Esophagus squamous epithelium (tissue), 5 donors: ENCODE results near the gene JARID2. TPM values are rescaled to one million over a fixed set of nuclear protein-coding genes. Genes with fewer than 3 reads are reported as not detected.

Source experiments
- DNase-seq: peaks from one replicate; lab custom pipeline; 2025; lab: John Stamatoyannopoulos, UW
- H3K27ac ChIP-seq, 4 donors: fragments of 200-600 bp; sonication (generic); one replicate each; pipeline ENCODE4 v1.5.1; 2016 to 2019; ENCODE audit warnings: mild to moderate bottlenecking in 1 of 4
- H3K27me3 ChIP-seq, 4 donors: fragments of 200-600 bp; sonication (generic); 1 replicate in 3 of 4; 2 replicates in 1 of 4; pipeline versions ENCODE4 v1.5.1 to v1.6.0; 2017 to 2021; ENCODE audit warnings: antibody characterized with exemption in 1 of 4
- H3K36me3 ChIP-seq, 3 donors: fragments of 200-600 bp; sonication (generic); one replicate each; pipeline ENCODE4 v1.5.1; 2016 to 2019
- H3K4me1 ChIP-seq, 3 donors: fragments of 200-600 bp; sonication (generic); one replicate each; pipeline ENCODE4 v1.5.1; 2017 to 2019
- H3K4me3 ChIP-seq, 4 donors: fragments of 200-600 bp; sonication (generic); 1 replicate in 3 of 4; 2 replicates in 1 of 4; pipeline ENCODE4 v1.5.1; 2016 to 2019; ENCODE audit warnings: mild to moderate bottlenecking in 2 of 4, moderate library complexity in 1 of 4
- H3K9me3 ChIP-seq, 3 donors: fragments of 200-600 bp; sonication (generic); one replicate each; pipeline ENCODE4 v1.5.1; 2016 to 2019
- POLR2A ChIP-seq, 4 donors: fragments of 450-650 bp; IDR thresholded peaks; one replicate each; pipeline ENCODE4 v1.6.1; 2017; ENCODE audit warnings: antibody characterized with exemption in 4 of 4, mild to moderate bottlenecking in 4 of 4, moderate library complexity in 3 of 4
- WGBS, 2 donors: methylation state at CpG; one replicate each; pipeline ENCODE4 v1.1.5; 2018; 5-methylcytosine and 5-hydroxymethylcytosine counted together
- intact Hi-C: fragments of 100-400 bp; cut with DNase I; formaldehyde crosslinking; loops from one replicate; pipeline ENCODE4 v1.15.0; 2022
- total RNA-seq, 4 donors: library from RNA; depleted of rRNA; stranded (reverse); fragments of >200 nt; gene quantifications; one replicate each; pipeline ENCODE4 v1.1.0, GENCODE V29; 2016
- TF ChIP-seq, protein P1 (sequence below), 6 experiments: fragments of 450-650 bp in 4 of 6; fragments of 200-600 bp in 2 of 6; sonication (generic) in 2 of 6; IDR thresholded peaks; one replicate each; pipeline ENCODE4 v1.5.1; 2016 to 2019; ENCODE audit warnings: antibody characterized with exemption in 6 of 6, mild to moderate bottlenecking in 4 of 6, moderate library complexity in 4 of 6
- donor health status: DM: yes; HTN: yes; CAD: no.

The JARID2 gene
- total RNA-seq, 4 donors from 2014 or later, result 13.3 to 19.6 (median 16.3) TPM

DNA sequence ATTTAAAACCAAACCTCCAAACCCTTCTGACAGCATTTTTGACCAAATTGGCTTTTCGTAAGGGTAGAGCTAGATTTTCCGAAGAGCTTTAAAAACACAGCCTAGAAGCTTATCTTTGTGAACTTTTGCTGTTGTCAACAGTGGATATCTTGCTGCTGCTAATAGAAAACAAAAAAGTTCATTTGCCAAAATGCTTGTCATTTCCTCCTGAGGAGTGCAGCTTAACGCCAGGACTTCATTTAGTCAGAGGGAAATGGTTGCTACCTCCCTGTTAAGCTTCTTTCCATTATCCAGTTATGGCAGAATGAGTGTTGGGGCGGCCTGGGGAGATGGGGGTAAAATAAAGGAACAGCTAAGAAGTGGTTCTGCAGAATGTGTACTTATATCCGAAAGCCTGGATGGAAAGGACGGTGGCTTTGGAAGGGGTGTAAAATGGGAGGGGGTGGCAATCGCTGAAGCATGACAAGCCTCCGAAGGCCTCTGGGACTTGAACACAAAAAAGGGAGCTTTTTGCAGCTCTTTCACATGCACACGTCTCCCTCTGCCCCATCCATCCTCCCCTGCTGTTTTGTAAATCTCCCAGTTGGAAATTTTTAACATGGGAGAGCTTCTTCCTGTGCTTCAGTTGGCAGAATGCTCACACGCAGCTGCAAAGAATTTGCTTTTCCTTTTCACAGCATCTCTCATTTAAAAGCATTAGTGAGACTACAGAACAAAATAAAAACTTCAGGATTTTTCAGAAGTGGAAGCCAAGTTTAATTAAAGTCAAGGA, 22.5 kb downstream of the JARID2 start:
- Histone ChIP-seq H3K4me3 (no peak overlapping the region), H3K4me1 (peaks cover 6 to 74% (median 36%) of the 10 kb centered on the region in 3 donors), H3K36me3 (no peaks in the 10 kb centered on the region), H3K9me3 (no peaks in the 10 kb centered on the region), H3K27me3 (no peaks in the 10 kb centered on the region), H3K27ac (peak overlapping the region; percentile 2 to 67 (median 52))
- intact Hi-C loops, result no loop called here
- TF ChIP-seq, protein P1, sequence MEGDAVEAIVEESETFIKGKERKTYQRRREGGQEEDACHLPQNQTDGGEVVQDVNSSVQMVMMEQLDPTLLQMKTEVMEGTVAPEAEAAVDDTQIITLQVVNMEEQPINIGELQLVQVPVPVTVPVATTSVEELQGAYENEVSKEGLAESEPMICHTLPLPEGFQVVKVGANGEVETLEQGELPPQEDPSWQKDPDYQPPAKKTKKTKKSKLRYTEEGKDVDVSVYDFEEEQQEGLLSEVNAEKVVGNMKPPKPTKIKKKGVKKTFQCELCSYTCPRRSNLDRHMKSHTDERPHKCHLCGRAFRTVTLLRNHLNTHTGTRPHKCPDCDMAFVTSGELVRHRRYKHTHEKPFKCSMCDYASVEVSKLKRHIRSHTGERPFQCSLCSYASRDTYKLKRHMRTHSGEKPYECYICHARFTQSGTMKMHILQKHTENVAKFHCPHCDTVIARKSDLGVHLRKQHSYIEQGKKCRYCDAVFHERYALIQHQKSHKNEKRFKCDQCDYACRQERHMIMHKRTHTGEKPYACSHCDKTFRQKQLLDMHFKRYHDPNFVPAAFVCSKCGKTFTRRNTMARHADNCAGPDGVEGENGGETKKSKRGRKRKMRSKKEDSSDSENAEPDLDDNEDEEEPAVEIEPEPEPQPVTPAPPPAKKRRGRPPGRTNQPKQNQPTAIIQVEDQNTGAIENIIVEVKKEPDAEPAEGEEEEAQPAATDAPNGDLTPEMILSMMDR (IDR thresholded peaks at IDR 0.05), result no peak
- TF ChIP-seq POLR2A (IDR thresholded peaks at IDR 0.05), result no peak
- WGBS, 2 donors, result 39 to 42% methylated on average over 10 of the region's 10 CpGs
- no peak for DNase-seq

DNA sequence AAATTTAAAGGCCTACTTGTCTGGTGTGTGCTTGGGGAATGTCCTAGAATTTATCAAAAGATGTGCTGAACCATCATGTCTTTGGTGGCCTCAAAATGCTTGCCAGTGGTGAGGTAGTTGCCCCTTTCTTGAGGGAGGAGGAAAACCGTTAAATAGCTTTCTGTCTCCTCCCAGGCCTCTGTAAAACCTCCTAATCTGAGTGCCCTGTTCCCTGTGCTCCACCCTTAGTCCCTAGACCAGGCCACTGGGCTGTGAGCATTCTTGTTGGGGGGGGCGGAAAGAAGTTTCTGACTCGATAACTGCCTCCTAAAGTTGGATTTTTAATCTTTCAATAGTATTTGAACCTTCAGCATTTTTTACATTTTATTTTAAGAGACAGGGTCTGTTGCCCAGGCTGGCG, 23.1 kb downstream of the JARID2 start:
- Histone ChIP-seq H3K4me1 (peaks cover 6 to 67% (median 36%) of the 10 kb centered on the region in 3 donors), H3K27ac (peak overlapping the region in 3 of 4 donors; percentile 45 to 54 (median 51)), H3K4me3 (no peak overlapping the region), H3K36me3 (no peaks in the 10 kb centered on the region), H3K27me3 (no peaks in the 10 kb centered on the region), H3K9me3 (no peaks in the 10 kb centered on the region)
- 60 to 70% methylated on average over 4 of the region's 4 CpGs for WGBS, 2 donors
- DNase-seq, result no peak
- TF ChIP-seq, protein P1 (IDR thresholded peaks at IDR 0.05), result no peak
- no peak for TF ChIP-seq POLR2A (IDR thresholded peaks at IDR 0.05)
- intact Hi-C loops, result no loop called here

DNA sequence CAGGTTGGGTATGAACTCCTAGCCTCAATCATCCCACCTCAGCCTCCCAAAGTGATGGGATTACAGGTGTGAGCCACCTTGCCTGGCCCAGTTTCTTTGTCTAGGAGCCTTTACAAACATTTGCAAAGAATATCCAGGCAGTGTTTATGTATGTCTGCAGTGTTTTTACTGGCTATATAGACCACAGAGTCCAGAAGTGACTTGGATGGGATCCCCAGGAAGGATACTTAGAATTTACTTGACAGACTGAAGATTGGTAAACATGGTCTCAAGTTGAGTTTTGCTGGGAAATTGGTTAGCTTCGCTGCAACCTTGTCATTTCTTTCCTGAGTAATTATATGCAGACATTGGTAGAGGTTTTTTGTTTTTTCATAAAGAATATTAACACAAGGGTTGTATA, 23.8 kb downstream of the JARID2 start:
- H3K4me3 ChIP-seq, result no peak overlapping the region
- TF ChIP-seq, protein P1 (IDR thresholded peaks at IDR 0.05), result no peak
- no peak for TF ChIP-seq POLR2A (IDR thresholded peaks at IDR 0.05)
- no peak for DNase-seq
- no peaks in the 10 kb centered on the region for H3K27me3 ChIP-seq
- no peaks in the 10 kb centered on the region for H3K9me3 ChIP-seq
- H3K27ac ChIP-seq, result peak overlapping the region in 1 of 4 donors; percentile 54
- no peaks in the 10 kb centered on the region for H3K36me3 ChIP-seq
- 68 to 75% methylated on average over 1 of the region's 1 CpG for WGBS, 2 donors
- H3K4me1 ChIP-seq, result peaks cover 6 to 64% (median 36%) of the 10 kb centered on the region in 3 donors
- intact Hi-C loops, result no loop called here

DNA sequence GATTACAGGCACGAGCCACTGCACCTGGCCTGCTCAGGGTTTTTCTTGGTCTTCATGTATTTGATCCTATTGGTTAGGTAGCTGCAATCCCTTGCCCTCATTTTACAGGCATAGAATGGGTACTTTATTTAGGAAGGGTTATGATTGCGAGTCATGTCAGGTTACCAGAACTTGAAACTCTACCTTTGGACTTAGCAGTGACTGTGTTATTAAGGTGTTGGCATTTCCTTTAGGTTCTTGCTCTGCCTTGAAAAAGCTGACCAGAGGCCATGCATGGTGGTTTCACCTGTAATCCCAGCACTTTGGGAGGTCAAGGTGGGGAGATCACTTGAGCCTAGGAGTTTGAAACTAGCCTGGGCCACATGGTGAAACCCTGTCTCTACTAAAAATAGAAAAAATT, 24.5 kb downstream of the JARID2 start:
- Histone ChIP-seq H3K4me3 (no peak overlapping the region), H3K9me3 (no peaks in the 10 kb centered on the region), H3K27ac (no peak overlapping the region), H3K36me3 (no peaks in the 10 kb centered on the region), H3K27me3 (no peaks in the 10 kb centered on the region), H3K4me1 (peaks cover 4 to 64% (median 35%) of the 10 kb centered on the region in 3 donors)
- no peak for DNase-seq
- whole genome bisulfite sequencing, 2 donors, result 89 to 90% methylated on average over 2 of the region's 2 CpGs
- intact Hi-C loops, result no loop called here
- TF ChIP-seq, protein P1 (IDR thresholded peaks at IDR 0.05), result no peak
- no peak for TF ChIP-seq POLR2A (IDR thresholded peaks at IDR 0.05)

DNA sequence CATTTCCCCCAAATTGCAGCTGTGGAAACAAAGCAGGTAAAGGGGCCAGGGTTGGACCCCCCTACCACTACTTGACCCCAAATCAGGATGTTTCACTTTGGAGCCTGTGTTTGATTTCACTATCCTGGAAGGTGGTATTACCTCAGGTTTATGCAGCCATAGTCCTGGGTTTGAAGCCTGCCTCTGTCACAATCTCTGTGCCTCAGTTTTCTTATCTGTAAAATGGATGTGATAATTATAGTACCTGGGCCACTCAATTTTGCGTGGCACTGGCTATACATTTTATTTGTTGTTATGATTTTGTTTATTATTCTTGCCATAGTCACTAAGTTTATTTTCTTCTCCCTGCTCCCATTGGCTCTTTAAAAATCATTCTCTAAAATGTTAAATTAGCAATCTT, 26.7 kb downstream of the JARID2 start:
- Histone ChIP-seq H3K4me1 (peaks cover 0 to 54% (median 27%) of the 10 kb centered on the region in 3 donors), H3K36me3 (no peaks in the 10 kb centered on the region)
- WGBS, 2 donors, result 96 to 100% methylated on average over 1 of the region's 1 CpG

More for the DNA sequence above, 26.7 kb downstream of the JARID2 start:
- intact Hi-C loops, result no loop called here
- H3K27ac ChIP-seq, result no peak overlapping the region
- TF ChIP-seq, protein P1 (IDR thresholded peaks at IDR 0.05), result no peak
- no peak for TF ChIP-seq POLR2A (IDR thresholded peaks at IDR 0.05)
- H3K4me3 ChIP-seq, result no peak overlapping the region
- H3K27me3 ChIP-seq, result no peaks in the 10 kb centered on the region
- H3K9me3 ChIP-seq, result no peaks in the 10 kb centered on the region
- no peak for DNase-seq
